ENCODE results near the gene PPP1R26. TPM values are rescaled to one million over a fixed set of nuclear protein-coding genes. Genes with fewer than 3 reads are reported as not detected.

Gene PPP1R26
- total RNA-seq, 4 donors from 2014 or later = 5.4 to 10.9 (median 8.3) TPM

GRCh38 chr9:135536216-135536615, 56.6 kb downstream of the PPP1R26 start:
- no peak for DNase-seq
- Histone ChIP-seq H3K36me3 (no peaks in the 10 kb centered on the region), H3K4me3 (no peak overlapping the region), H3K27me3 (peaks cover 0 to 81% (median 0%) of the 10 kb centered on the region in 4 donors), H3K4me1 (no peaks in the 10 kb centered on the region), H3K27ac (no peak overlapping the region), H3K9me3 (no peaks in the 10 kb centered on the region)
- intact Hi-C loops (cut with DNase I) = no loop called here
- TF ChIP-seq POLR2A (IDR thresholded peaks at IDR 0.05) (no peak), CTCF (IDR thresholded peaks at IDR 0.05) (no peak)
- WGBS, 2 donors = 63 to 80% methylated on average over 7 to 8 of the region's 8 CpGs

Other genes starting within 250 kb of the PPP1R26 start
- 10 to 100 TPM; 18.2 to 39.5 (median 31.8) TPM for gene MRPS2, start 20.9 kb downstream of the PPP1R26 start, total RNA-seq
- not detected for gene LCN1, start 41.7 kb downstream of the PPP1R26 start, total RNA-seq
- not detected for gene OBP2A, start 66.3 kb downstream of the PPP1R26 start, total RNA-seq
- gene PAEP, start 82.0 kb downstream of the PPP1R26 start, total RNA-seq = not detected
- gene GLT6D1, start 159.8 kb downstream of the PPP1R26 start, total RNA-seq = not detected
- not detected for gene LCN9, start 183.5 kb downstream of the PPP1R26 start, total RNA-seq
- not detected for gene SOHLH1, start 219.7 kb downstream of the PPP1R26 start, total RNA-seq
- gene KCNT1, start 222.4 kb downstream of the PPP1R26 start, total RNA-seq = under 1 TPM in 1 of 4 donors, not detected in 3; 0.09 TPM

All from esophagus squamous epithelium (tissue), 5 donors.